ENCODE data around the gene PACS2. TPM values are rescaled to one million over a fixed set of nuclear protein-coding genes. Genes with fewer than 3 reads are reported as not detected.

The PACS2 gene
- total RNA-seq, 1 donor from 2014 or later, result 73.0 TPM

GRCh38 chr14:105432657-105433056, 118.1 kb downstream of the PACS2 start:
- FAIRE-seq (no peak), DNase-seq (ENCODE audit: low spot score in 2 of 2) (no peak)

DNA sequence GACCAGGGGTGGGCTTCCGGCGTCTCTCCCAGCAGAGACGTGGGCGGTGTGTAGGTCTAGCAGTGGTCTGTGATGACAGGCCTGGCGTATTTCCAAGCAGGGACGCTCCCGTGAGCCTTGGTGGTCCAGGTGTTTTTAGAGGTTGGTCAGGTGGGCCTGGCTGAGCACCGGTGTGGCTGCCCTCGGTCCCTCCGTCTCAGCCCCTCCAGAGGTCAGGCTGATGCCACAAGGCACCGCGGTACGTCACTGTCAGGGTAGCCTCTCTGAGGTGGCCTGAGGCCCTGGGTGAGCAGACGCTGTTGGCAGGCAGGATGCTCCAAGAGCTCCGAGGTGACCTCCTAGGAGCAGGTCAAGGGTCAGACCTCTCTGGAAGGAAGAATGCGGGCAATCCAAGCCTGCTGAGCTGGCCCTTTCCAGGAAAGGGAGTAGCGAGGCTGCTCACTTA, 118.6 kb downstream of the PACS2 start:
- FAIRE-seq (no peak), DNase-seq (ENCODE audit: low spot score in 2 of 2) (no peak)

- DNase-seq (ENCODE audit: low spot score in 2 of 2), result no peak
- no peak for FAIRE-seq
Measured at GRCh38 chr14:105436402-105436801, 121.9 kb downstream of the PACS2 start.

- FAIRE-seq, result no peak
- DNase-seq (ENCODE audit: low spot score in 2 of 2), result no peak
Measured at GRCh38 chr14:105436891-105437722, 122.6 kb downstream of the PACS2 start.

DNA sequence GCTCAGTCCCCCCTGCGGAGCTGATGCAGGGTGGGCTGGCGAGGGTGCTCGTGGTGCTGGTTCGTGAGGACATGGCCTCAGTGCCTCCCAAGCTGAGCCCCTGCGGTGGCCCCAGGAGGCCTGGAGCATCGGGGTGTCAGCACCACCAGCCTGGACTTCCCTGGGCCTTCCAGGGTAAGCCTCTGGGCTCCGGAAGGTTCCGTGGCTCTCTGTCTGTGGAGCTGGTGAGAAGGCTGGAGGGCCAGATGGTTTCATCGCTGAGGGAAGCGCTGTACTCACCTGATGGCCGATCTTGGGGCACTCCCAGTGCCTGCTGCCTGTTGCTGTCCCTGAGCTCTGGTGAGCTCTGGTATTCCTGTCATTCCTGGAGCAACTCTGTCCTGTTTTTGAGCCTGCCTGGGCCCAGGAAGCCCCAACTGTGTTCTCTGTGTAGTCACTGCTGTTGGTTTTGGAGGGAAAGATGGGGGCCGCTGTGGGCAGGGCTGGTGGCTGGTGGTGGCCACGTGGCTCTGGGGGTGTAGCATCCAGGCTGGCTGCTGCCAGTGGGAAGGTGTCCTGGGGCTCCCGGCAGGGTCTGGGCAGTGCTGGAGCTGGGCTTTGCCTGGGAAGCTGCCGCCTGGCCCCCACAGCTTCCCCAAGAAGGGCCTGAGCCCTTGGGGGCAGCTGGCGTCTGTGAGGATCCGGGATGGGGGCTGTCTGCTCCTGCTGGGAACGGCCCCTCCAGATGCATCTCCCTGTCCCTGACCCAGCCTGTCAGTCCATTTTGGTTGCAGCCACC, 123.4 kb downstream of the PACS2 start:
- no peak for FAIRE-seq
- DNase-seq (ENCODE audit: low spot score in 2 of 2), result no peak

GRCh38 chr14:105439179-105439578, 124.6 kb downstream of the PACS2 start:
- DNase-seq (ENCODE audit: low spot score in 2 of 2) (no peak), FAIRE-seq (no peak)

DNA sequence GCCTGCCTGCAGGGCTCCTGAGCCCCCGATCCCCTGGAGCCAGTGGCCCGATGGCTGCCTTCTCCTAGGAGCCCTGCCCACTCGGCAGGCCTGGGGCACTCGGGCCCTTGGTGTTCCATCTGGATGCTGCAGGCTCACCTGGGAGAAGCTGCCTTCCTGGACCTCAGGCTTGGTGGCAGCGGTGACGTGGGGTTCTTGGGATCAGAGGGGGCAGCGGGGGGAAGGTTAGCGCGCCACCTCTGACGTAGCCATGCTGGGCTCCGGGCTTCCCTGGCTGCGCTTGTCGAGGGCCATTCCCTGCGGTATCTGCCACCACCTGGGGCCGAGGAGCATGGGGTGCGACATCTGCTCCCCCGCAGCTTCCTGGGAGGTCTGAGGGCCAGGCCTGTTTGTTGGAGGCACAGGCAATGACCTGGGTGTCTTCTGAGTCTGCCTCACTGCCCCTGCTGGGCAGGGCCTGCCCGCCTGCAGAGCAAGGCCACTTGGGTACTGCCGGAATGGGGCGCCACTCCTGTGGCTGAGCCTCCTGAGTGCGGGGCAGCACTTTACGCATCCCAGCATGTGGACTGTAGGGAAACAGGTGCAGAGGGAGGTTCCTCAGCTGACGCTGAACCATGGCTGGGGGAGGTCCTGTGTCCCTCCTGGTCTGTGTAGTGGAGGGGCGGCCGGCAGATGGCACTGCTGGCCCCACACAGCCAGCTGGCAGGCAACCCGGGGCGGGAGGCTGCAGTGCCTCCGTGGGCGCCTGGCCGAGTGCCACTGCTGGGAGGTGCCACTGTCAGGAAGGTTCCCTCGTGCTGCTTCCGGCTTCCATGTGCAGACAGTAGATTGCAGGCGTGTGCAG, 125.4 kb downstream of the PACS2 start:
- peak in 1 of 2 donors; percentile 74 for DNase-seq (ENCODE audit: low spot score in 2 of 2)
- FAIRE-seq, result no peak

- DNase-seq (ENCODE audit: low spot score in 2 of 2), result no peak
Measured at GRCh38 chr14:105440554-105440900, 126.0 kb downstream of the PACS2 start.

GRCh38 chr14:105440992-105441391, 126.4 kb downstream of the PACS2 start:
- DNase-seq (ENCODE audit: low spot score in 2 of 2) (no peak), FAIRE-seq (no peak)

More at GRCh38 chr14:105440554-105440900, 126.0 kb downstream of the PACS2 start:
- no peak for FAIRE-seq

- no peak for FAIRE-seq
- no peak for DNase-seq (ENCODE audit: low spot score in 2 of 2)
Measured at GRCh38 chr14:105442125-105442524, 127.6 kb downstream of the PACS2 start.

DNA sequence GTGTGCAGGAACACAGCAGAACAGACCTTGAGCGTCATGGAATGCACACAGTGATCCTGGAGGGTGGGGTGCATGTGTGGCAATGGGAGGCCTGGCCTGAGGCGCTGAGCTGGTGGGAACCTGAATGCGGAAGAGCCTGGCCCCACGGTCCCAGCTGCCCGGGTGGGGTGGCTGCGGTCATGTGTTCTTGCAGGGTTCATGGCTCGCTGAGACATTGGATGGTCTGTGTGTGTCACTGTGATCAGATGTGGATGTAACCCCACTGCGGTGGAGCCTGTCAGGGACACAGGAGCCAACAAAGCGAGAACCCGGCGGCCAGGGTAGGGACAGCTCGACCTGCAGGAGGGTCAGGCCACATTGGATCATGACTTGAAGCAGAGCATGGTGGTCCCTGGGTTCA, 128.3 kb downstream of the PACS2 start:
- FAIRE-seq, result no peak
- DNase-seq (ENCODE audit: low spot score in 2 of 2), result no peak

- no peak for FAIRE-seq
Measured at GRCh38 chr14:105444859-105445258, 130.3 kb downstream of the PACS2 start.

GRCh38 chr14:105445290-105445689, 130.7 kb downstream of the PACS2 start:
- no peak for DNase-seq (ENCODE audit: low spot score in 2 of 2)
- no peak for FAIRE-seq

More at GRCh38 chr14:105444859-105445258, 130.3 kb downstream of the PACS2 start:
- no peak for DNase-seq (ENCODE audit: low spot score in 2 of 2)

GRCh38 chr14:105445901-105446845, 131.6 kb downstream of the PACS2 start:
- FAIRE-seq, result no peak
- DNase-seq (ENCODE audit: low spot score in 2 of 2), result no peak

GRCh38 chr14:105446971-105447370, 132.4 kb downstream of the PACS2 start:
- DNase-seq (ENCODE audit: low spot score in 2 of 2), result no peak
- FAIRE-seq, result no peak
